NB4 (cell line): ENCODE data around the gene GRM7.

Experiments used
- DNase-seq: peaks from one replicate; pipeline ENCODE4 v3.0.0; 2010; ENCODE audit warnings: low read depth
- H3K4me3 ChIP-seq: one replicate; pipeline ENCODE4 v1.5.1; 2011; ENCODE audit warnings: mild to moderate bottlenecking, low read depth, low read length, moderate library complexity
- MYC ChIP-seq: IDR thresholded peaks from 2 replicates; pipeline ENCODE4 v1.6.1; 2011; ENCODE audit warnings: low read depth, low read length
- POLR2A ChIP-seq: IDR thresholded peaks from 2 replicates; pipeline ENCODE4 v1.6.1; 2011; ENCODE audit warnings: mild to moderate bottlenecking; ENCODE audit not compliant: insufficient read length; ENCODE audit errors: extremely low read depth
- TF ChIP-seq, protein P1 (sequence below): IDR thresholded peaks from 2 replicates; pipeline ENCODE4 v1.6.1; 2011; ENCODE audit warnings: low read depth, low read length
- TF ChIP-seq, protein P2 (sequence below): IDR thresholded peaks from one replicate; pipeline ENCODE4 v1.5.1; 2012; ENCODE audit warnings: low read depth, low read length

GRM7 gene

GRCh38 chr3:7205535-7205934, 344.6 kb downstream of the GRM7 start:
- no peak overlapping the region for H3K4me3 ChIP-seq
- TF ChIP-seq POLR2A (no peak), MYC (no peak)
- TF ChIP-seq, protein P1, sequence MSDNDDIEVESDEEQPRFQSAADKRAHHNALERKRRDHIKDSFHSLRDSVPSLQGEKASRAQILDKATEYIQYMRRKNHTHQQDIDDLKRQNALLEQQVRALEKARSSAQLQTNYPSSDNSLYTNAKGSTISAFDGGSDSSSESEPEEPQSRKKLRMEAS, result no peak
- TF ChIP-seq, protein P2, sequence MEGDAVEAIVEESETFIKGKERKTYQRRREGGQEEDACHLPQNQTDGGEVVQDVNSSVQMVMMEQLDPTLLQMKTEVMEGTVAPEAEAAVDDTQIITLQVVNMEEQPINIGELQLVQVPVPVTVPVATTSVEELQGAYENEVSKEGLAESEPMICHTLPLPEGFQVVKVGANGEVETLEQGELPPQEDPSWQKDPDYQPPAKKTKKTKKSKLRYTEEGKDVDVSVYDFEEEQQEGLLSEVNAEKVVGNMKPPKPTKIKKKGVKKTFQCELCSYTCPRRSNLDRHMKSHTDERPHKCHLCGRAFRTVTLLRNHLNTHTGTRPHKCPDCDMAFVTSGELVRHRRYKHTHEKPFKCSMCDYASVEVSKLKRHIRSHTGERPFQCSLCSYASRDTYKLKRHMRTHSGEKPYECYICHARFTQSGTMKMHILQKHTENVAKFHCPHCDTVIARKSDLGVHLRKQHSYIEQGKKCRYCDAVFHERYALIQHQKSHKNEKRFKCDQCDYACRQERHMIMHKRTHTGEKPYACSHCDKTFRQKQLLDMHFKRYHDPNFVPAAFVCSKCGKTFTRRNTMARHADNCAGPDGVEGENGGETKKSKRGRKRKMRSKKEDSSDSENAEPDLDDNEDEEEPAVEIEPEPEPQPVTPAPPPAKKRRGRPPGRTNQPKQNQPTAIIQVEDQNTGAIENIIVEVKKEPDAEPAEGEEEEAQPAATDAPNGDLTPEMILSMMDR, result no peak
- DNase-seq, result no peak

DNA sequence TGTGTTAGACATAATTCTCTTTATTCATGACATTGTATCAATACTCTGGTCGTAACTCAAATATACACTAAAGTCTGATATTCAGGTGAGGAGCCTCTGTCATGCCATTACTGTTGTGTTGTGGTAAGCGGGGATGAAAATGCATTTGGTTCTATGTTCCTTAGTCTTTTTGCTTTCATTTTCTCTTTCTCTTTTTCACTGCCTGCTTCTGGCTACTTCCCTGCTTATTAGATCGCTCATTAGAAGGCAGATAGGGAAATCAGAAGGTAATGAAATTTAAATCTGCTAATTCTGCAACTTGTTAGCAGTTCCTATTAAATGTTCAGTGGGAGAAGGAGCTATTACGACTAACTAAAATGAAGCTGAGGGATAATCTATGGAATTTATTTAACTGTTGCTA, 345.0 kb downstream of the GRM7 start:
- H3K4me3 ChIP-seq, result no peak overlapping the region
- TF ChIP-seq, protein P1, result no peak
- TF ChIP-seq POLR2A (no peak), MYC (no peak)
- TF ChIP-seq, protein P2, result no peak
- no peak for DNase-seq

DNA sequence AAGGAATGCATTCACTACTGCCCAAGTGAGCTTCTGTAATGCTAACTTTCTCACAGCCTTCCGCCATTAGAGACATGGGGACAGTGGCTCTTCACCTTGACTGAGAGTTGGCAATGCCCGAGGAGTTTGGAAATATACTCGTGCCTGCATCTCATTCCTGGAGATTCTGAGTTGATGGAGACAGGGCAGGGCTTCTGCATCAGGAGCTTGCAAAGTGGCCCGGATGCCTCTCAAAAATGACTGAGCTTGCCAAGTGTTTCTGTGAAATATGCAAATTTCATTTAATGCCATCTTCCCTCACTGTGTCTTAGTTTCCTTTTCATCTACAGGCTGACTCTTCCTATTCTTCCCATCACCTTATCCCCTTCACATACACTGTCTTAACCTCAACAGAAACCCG, 346.2 kb downstream of the GRM7 start:
- no peak overlapping the region for H3K4me3 ChIP-seq
- DNase-seq, result no peak
- TF ChIP-seq POLR2A, result no peak
- TF ChIP-seq, protein P2, result no peak
- TF ChIP-seq MYC, result no peak
- TF ChIP-seq, protein P1, result no peak

DNA sequence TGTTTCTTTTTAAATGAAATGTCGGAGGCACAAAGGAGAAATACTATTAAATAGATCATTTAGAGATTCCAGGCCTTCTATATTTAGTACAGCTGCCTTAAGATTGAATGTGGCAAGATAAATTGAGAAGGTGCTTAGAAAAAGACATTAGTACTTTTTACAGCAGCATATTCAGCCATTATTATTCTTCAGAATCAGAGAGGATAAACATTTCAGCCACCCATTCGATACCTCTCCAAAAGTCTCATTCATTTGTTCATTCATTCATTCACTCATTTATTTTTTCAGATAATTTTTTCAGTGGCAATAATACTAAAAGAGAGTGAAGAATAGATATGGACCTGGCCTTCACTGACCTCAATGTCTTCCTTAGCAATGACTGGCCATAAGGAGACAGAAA, 347.0 kb downstream of the GRM7 start:
- DNase-seq, result no peak
- H3K4me3 ChIP-seq, result no peak overlapping the region
- TF ChIP-seq, protein P2, result no peak
- TF ChIP-seq MYC, result no peak
- TF ChIP-seq POLR2A, result no peak
- TF ChIP-seq, protein P1, result no peak

DNA sequence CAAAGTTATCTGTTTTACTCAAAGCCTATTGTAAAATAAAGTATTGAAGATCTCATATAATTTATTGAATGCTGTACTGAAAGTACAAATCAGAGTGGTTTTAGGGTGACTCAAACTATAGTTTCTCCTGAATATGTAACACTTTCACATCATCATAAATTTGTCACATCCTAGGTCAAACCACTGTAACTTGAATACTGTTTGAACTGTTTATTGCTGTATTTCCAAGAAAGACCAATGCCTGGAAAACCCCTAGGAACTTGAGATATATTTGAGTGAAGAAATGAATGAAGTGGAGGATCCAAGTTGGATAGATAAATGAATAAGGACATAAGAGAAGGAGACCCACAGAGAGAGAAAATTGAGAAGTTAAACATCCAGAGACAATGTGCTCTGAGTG, 348.2 kb downstream of the GRM7 start:
- TF ChIP-seq MYC (no peak), POLR2A (no peak)
- TF ChIP-seq, protein P2, result no peak
- TF ChIP-seq, protein P1, result no peak
- no peak for DNase-seq

GRCh38 chr3:7211740-7212139, 350.8 kb downstream of the GRM7 start:
- DNase-seq, result no peak
- no peak for TF ChIP-seq POLR2A
- TF ChIP-seq, protein P2, result no peak
- no peak for TF ChIP-seq MYC
- TF ChIP-seq, protein P1, result no peak
- H3K4me3 ChIP-seq, result no peak overlapping the region

More for the DNA sequence above, 348.2 kb downstream of the GRM7 start:
- no peak overlapping the region for H3K4me3 ChIP-seq
